Activated CD8-positive, alpha-beta memory T cell treated with anti-CD3 and anti-CD28 coated beads for 4 hours (primary cell): ENCODE results near the gene KCNIP1.

ENCODE experiments used
- DNase-seq, 2 donors: peaks; one replicate each; pipeline ENCODE4 v3.0.0-alpha.2; 2020; ENCODE audit warnings: low read depth in 2 of 2

The KCNIP1 gene

DNA sequence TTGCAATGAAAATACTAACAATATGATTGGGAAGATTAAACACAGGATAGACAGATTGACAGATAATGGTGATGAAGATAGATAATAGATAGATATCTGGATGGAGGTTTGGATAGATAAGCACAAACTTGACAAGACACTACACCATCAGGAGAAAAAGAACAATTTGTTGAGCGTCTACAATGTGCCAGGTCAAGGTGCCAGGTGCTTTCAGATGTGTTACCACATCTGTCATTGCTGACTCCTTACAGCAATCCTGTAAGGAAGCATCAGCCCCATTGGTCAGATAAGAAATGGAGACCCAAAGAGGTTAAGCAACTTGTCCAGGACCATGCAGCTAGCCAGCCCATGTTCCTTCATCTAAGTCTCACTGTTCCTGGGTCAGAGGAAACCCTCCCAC lies 278.1 kb downstream of the KCNIP1 start:
- DNase-seq, result no peak

DNA sequence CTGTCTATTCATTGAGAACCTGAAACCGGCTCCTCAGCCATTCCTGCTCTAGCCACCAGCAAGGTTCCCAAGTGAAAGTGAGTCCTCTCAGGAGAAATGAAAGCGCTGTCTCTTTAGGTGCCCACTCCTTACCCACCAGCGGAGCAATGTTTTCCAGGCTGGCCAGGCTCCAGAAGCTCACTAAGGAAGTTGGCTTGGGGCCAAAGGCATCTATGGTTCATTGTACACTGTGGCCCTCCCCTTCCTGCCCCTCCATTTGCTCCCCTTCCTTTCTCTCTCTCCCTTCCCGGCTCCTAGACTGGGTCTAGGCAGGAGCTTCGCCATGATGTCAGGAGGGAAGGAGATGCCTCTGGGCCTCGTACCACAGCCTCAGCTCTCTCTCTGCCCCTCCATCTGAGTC lies 278.6 kb downstream of the KCNIP1 start:
- DNase-seq, result no peak

DNA sequence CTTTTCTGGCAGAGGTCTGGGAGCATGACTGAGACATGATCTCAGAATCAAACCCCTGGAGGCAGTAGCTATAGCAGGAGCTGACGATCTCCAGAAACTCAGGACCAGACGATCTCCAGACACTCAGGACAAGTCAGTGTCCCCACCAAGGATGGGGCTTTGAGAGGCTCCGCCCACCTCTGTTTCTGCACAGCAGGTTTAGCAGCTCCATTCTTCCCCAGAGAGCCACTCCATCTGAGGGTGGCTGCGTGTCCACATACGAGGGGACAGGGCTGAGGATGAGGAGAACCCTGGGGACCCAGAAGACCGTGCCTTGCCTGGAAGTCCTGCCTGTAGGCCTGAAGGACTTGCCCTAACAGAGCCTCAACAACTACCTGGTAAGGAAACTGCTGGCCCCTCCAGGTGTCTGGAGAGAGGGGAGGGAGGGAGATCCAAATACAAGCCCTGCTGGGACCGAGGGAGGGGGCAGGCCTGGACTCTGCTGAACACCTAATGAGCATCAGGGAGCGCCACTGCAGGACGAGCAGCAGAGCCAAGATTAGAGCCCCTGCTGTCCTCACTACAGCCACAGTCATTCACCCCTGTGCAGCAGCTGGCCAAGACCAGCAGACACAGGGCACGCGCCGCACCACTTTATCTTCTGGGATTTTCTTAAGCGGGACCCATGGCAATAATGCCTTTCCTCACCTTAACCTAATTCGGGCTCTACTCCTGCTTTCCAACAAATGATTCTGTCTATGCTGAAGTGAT lies 279.9 kb downstream of the KCNIP1 start, which contains the start of gene GABRP:
TSS of gene GABRP (plus strand) at position 228 of the 750 bp plus-strand sequence. CDS start 4,891 bp downstream, outside the sequence.
- DNase-seq, result no peak

DNA sequence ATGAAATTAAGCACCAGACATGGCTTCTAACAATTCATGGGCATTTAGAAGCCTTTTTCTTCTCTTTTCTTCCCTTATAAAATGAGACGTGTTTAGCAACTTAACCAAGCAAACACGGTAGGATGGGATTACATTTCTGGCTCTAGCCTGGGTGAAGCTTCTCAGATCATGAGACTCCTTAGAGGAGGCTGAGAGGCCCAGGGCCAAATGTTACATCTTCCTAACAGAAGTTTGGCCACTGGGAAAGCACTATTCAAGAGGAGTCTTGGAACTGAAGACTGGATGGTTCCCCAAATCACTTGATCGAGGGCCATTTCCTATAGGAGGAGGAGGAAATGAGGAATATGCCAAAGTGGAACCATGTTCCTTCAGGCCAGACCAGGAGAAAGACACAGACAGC lies 281.6 kb downstream of the KCNIP1 start:
- no peak for DNase-seq
